Type B pancreatic cell (in vitro differentiated cells): ENCODE data around the gene PPIG. TPM values are rescaled to one million over a fixed set of nuclear protein-coding genes. Genes with fewer than 3 reads are reported as not detected.

Experiments
- DNase-seq: peaks from one replicate; pipeline ENCODE4 v3.0.0; 2021; ENCODE audit warnings: mixed read lengths; ENCODE audit not compliant: unreplicated experiment; ENCODE audit errors: extremely low spot score
- H3K27ac Mint-ChIP-seq: 2 replicates; pipeline ENCODE4 v1.8.0; 2021; ENCODE audit warnings: mild to moderate bottlenecking, mixed read lengths
- H3K27me3 Mint-ChIP-seq: 2 replicates; pipeline ENCODE4 v1.8.0; 2021; ENCODE audit warnings: mixed read lengths
- H3K36me3 Mint-ChIP-seq: 2 replicates; pipeline ENCODE4 v1.8.0; 2021; ENCODE audit warnings: mixed read lengths
- H3K4me1 Mint-ChIP-seq: one replicate; pipeline ENCODE4 v1.8.0; 2021; ENCODE audit warnings: mixed read lengths; ENCODE audit not compliant: unreplicated experiment
- H3K4me3 Mint-ChIP-seq: 2 replicates; pipeline ENCODE4 v1.8.0; 2021; ENCODE audit warnings: mild to moderate bottlenecking, mixed read lengths
- H3K9me3 Mint-ChIP-seq: 2 replicates; pipeline ENCODE4 v1.8.0; 2021; ENCODE audit warnings: mixed read lengths
- CTCF ChIP-seq: fragments of 200-600 bp; sonication (generic); conservative IDR thresholded peaks from 2 replicates; pipeline ENCODE4 v1.5.0; 2021; ENCODE audit warnings: antibody characterized with exemption, mild to moderate bottlenecking
- total RNA-seq: library from RNA; stranded (reverse); gene quantifications from 2 replicates; pipeline ENCODE4 v1.2.1, GENCODE V29; 2021; ENCODE audit warnings: low replicate concordance

PPIG gene
- total RNA-seq, 1 donor from 2014 or later: 61.4 TPM

DNA sequence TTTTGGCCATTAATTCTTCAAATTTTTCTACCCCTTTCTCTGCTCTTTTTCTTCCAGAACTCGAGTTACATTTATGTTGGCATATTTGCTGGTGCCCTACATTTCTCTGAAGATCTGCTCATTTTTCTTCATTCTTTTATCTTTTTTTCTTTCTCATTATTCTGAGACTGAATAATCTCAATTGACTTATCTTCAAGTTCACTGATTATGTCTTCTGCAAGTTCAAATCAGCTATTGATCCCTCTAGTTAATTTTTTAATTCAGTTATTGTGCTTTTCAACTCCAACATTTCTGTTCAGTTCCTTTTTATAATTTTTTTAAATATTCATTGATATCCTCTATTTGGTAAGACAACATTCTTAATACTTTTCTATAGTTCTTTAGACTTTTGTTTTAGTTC, 106.8 kb downstream of the PPIG start:
- H3K27me3 Mint-ChIP-seq: no peaks in the 10 kb centered on the region
- H3K9me3 Mint-ChIP-seq: peaks cover 11% of the 10 kb centered on the region
- peaks cover 13% of the 10 kb centered on the region for H3K36me3 Mint-ChIP-seq
- H3K27ac Mint-ChIP-seq: no peak overlapping the region
- TF ChIP-seq CTCF: no peak
- peaks cover 12% of the 10 kb centered on the region for H3K4me1 Mint-ChIP-seq
- no peak overlapping the region for H3K4me3 Mint-ChIP-seq
- DNase-seq: no peak

Other genes with a start within 250 kb of the PPIG start
- gene LRP2, start 221.8 kb upstream of the PPIG start, total RNA-seq: 12.7 and 22.7 TPM in 2 replicates
- 5.0 and 11.2 TPM in 2 replicates for gene BBS5, start 104.9 kb upstream of the PPIG start, total RNA-seq
- 0.38 and 4.6 TPM in 2 replicates for gene KLHL41, start 74.6 kb upstream of the PPIG start, total RNA-seq
- 35.8 and 38.8 TPM in 2 replicates for gene FASTKD1, start 10.5 kb upstream of the PPIG start, total RNA-seq
- gene CFAP210, start 110.1 kb downstream of the PPIG start, total RNA-seq: 0.19 and 1.4 TPM in 2 replicates
- 8.5 and 11.6 TPM in 2 replicates for gene PHOSPHO2, start 110.1 kb downstream of the PPIG start, total RNA-seq
- gene KLHL23, start 149.5 kb downstream of the PPIG start, total RNA-seq: 12.1 and 34.9 TPM in 2 replicates
- 109 and 142 TPM in 2 replicates for gene SSB, start 214.5 kb downstream of the PPIG start, total RNA-seq
- 39.3 and 49.4 TPM in 2 replicates for gene METTL5, start 240.6 kb downstream of the PPIG start, total RNA-seq
- gene UBR3, start 243.1 kb downstream of the PPIG start, total RNA-seq: 32.5 and 34.4 TPM in 2 replicates